ENCODE results near the gene MACF1.
"Not testable (repeated sequence)": the region's sequence is repeated elsewhere in the genome, so short reads cannot be mapped to it uniquely, and the experiment has no call there.

MACF1 gene

GRCh38 chr1:39493043-39493810 lies 288.7 kb downstream of the MACF1 start:
- not testable (repeated sequence) for DNase-seq (ENCODE audit: low read depth)

- no peak for DNase-seq (ENCODE audit: low read depth)
These were observed 290.3 kb downstream of the MACF1 start for GRCh38 chr1:39494671-39495410.

- not testable (repeated sequence) for DNase-seq (ENCODE audit: low read depth)
These were observed 292.0 kb downstream of the MACF1 start for GRCh38 chr1:39496520-39496919.

- no peak for DNase-seq (ENCODE audit: low read depth)
These were observed 293.1 kb downstream of the MACF1 start for GRCh38 chr1:39497585-39497984.

- not testable (repeated sequence) for DNase-seq (ENCODE audit: low read depth)
These were observed 293.7 kb downstream of the MACF1 start for GRCh38 chr1:39498096-39498710.

GRCh38 chr1:39498821-39499220 lies 294.3 kb downstream of the MACF1 start:
- not testable (repeated sequence) for DNase-seq (ENCODE audit: low read depth)

GRCh38 chr1:39499668-39500067 lies 295.2 kb downstream of the MACF1 start:
- no peak for DNase-seq (ENCODE audit: low read depth)

GRCh38 chr1:39500862-39501389 lies 296.4 kb downstream of the MACF1 start:
- DNase-seq (ENCODE audit: low read depth) = no peak

GRCh38 chr1:39501666-39502065 lies 297.2 kb downstream of the MACF1 start:
- peak; percentile 73 for DNase-seq (ENCODE audit: low read depth)

- DNase-seq (ENCODE audit: low read depth) = not testable (repeated sequence)
These were observed 299.9 kb downstream of the MACF1 start for GRCh38 chr1:39504436-39504835.

- no peak for DNase-seq (ENCODE audit: low read depth)
These were observed 300.8 kb downstream of the MACF1 start for GRCh38 chr1:39505289-39505688.

- DNase-seq (ENCODE audit: low read depth) = no peak
These were observed 302.9 kb downstream of the MACF1 start for GRCh38 chr1:39507230-39507928.

GRCh38 chr1:39508266-39508665 lies 303.8 kb downstream of the MACF1 start:
- no peak for DNase-seq (ENCODE audit: low read depth)

- DNase-seq (ENCODE audit: low read depth) = no peak
These were observed 304.4 kb downstream of the MACF1 start for GRCh38 chr1:39508857-39509305.

- no peak for DNase-seq (ENCODE audit: low read depth)
These were observed 305.0 kb downstream of the MACF1 start for GRCh38 chr1:39509360-39510009.

- not testable (repeated sequence) for DNase-seq (ENCODE audit: low read depth)
These were observed 306.2 kb downstream of the MACF1 start for GRCh38 chr1:39510570-39511186.

GRCh38 chr1:39511477-39511876 lies 307.0 kb downstream of the MACF1 start:
- DNase-seq (ENCODE audit: low read depth) = not testable (repeated sequence)

- DNase-seq (ENCODE audit: low read depth) = not testable (repeated sequence)
These were observed 307.8 kb downstream of the MACF1 start for GRCh38 chr1:39512234-39512847.

- DNase-seq (ENCODE audit: low read depth) = not testable (repeated sequence)
These were observed 310.2 kb downstream of the MACF1 start for GRCh38 chr1:39514710-39515124.

Data from HS-5 (cell line).